T-cell (primary cell): ENCODE results near the gene APOBEC3H. TPM values are rescaled to one million over a fixed set of nuclear protein-coding genes. Genes with fewer than 3 reads are reported as not detected.
"Not testable (repeated sequence)": the region's sequence is repeated elsewhere in the genome, so short reads cannot be mapped to it uniquely, and the experiment has no call there.

Experiments
- ATAC-seq, 4 experiments: fragments of 200-7000 bp in 3 of 4; fragments of 150-1000 bp in 1 of 4; cut with Tn5 transposase; replicated peaks in 1 of 4; 1 replicate in 3 of 4; 2 replicates in 1 of 4; pipeline ENCODE4 v1.10.0; 2021; ENCODE audit warnings: moderate library complexity in 3 of 4, mild to moderate bottlenecking in 2 of 4, moderate number of reproducible peaks in 1 of 4
- CTCF ChIA-PET, 2 donors: fragments of 300-600 bp; sonication (Branson Sonifier 250); formaldehyde crosslinking; loops; one replicate each; lab custom pipeline; 2022; ENCODE audit warnings: antibody characterized with exemption in 2 of 2; lab: Charles Lee
- POLR2A ChIA-PET, 2 donors: fragments of 300-600 bp; sonication (Branson Sonifier 250); formaldehyde crosslinking; loops; one replicate each; lab custom pipeline; 2022; ENCODE audit warnings: antibody characterized with exemption in 2 of 2; lab: Charles Lee
- DNase-seq, 35 experiments: peaks; one replicate each; pipeline versions ENCODE4 v3.0.0 to v3.0.0-alpha.2; 2013 to 2023
- H3K27ac ChIP-seq: one replicate; pipeline ENCODE4 v1.5.1; 2013; ENCODE audit warnings: low read length
- H3K27me3 ChIP-seq, 2 experiments: replicated peaks in 1 of 2; 1 replicate in 1 of 2; 2 replicates in 1 of 2; pipeline versions ENCODE4 v1.6.1 to v1.7.0; 2013; ENCODE audit warnings: low read length in 1 of 2, mixed read lengths in 1 of 2; ENCODE audit not compliant: control insufficient read depth in 2 of 2, insufficient read depth in 2 of 2; ENCODE audit errors: extremely low read depth in 1 of 2
- H3K36me3 ChIP-seq, 2 donors: 1 replicate in 1 of 2; 2 replicates in 1 of 2; pipeline versions ENCODE4 v1.6.1 to v1.7.0; 2013; ENCODE audit warnings: low read length in 1 of 2; ENCODE audit not compliant: control insufficient read depth in 2 of 2, insufficient read depth in 1 of 2; ENCODE audit errors: extremely low read depth in 1 of 2
- H3K4me1 ChIP-seq, 2 experiments: 1 replicate in 1 of 2; 2 replicates in 1 of 2; pipeline versions ENCODE4 v1.6.1 to v1.7.0; 2013; ENCODE audit warnings: low read length in 2 of 2, mixed read lengths in 1 of 2; ENCODE audit not compliant: insufficient read depth in 2 of 2, control insufficient read depth in 1 of 2; ENCODE audit errors: extremely low read depth in 1 of 2
- H3K4me3 ChIP-seq, 2 donors: 1 replicate in 1 of 2; 2 replicates in 1 of 2; pipeline versions ENCODE4 v1.5.1 to v1.7.0; 2013; ENCODE audit warnings: mild to moderate bottlenecking in 2 of 2, low read length in 1 of 2, moderate library complexity in 1 of 2; ENCODE audit not compliant: control insufficient read depth in 1 of 2; ENCODE audit errors: extremely low read depth in 1 of 2
- H3K9me3 ChIP-seq: 2 replicates; pipeline ENCODE4 v1.7.0; 2013
- H3K27ac Mint-ChIP-seq, 2 donors: one replicate each; pipeline ENCODE4 v1.8.0; 2020 to 2021; ENCODE audit warnings: mild to moderate bottlenecking in 2 of 2, mixed read lengths in 2 of 2
- H3K27me3 Mint-ChIP-seq, 2 donors: one replicate each; pipeline ENCODE4 v1.8.0; 2021 to 2022; ENCODE audit warnings: mixed read lengths in 2 of 2
- H3K36me3 Mint-ChIP-seq: one replicate; pipeline ENCODE4 v1.8.0; 2021; ENCODE audit warnings: mixed read lengths
- H3K4me1 Mint-ChIP-seq, 3 donors: one replicate each; pipeline ENCODE4 v1.8.0; 2020 to 2022; ENCODE audit warnings: mixed read lengths in 3 of 3, mild to moderate bottlenecking in 1 of 3
- H3K4me3 Mint-ChIP-seq, 3 donors: one replicate each; pipeline ENCODE4 v1.8.0; 2020 to 2022; ENCODE audit warnings: mild to moderate bottlenecking in 3 of 3, mixed read lengths in 3 of 3, moderate library complexity in 3 of 3
- H3K9me3 Mint-ChIP-seq, 3 donors: one replicate each; pipeline ENCODE4 v1.8.0; 2020 to 2022; ENCODE audit warnings: mixed read lengths in 3 of 3
- WGBS: methylation state at CpG from one replicate; pipeline ENCODE4 v1.1.5; 2013; ENCODE audit warnings: missing lambda C conversion rate; ENCODE audit not compliant: insufficient coverage; 5-methylcytosine and 5-hydroxymethylcytosine counted together
- total RNA-seq, 35 experiments: library from RNA in 6 of 35; stranded (reverse) in 6 of 35; fragments of 120-200 nt in 1 of 35; gene quantifications; one replicate each; pipeline versions ENCODE4 v1.2.1 to v1.2.4 and lab custom pipeline; 2013 to 2026

APOBEC3H gene
- total RNA-seq, 5 donors from 2014 or later (not counting 1 experiment from before 2014, with no cell fraction given), result 1.1 to 6.9 (median 6.1) TPM

- ATAC-seq, H3K27ac ChIP-seq, H3K27me3 Mint-ChIP-seq, H3K4me3 ChIP-seq, H3K9me3 ChIP-seq, H3K4me3 Mint-ChIP-seq, CTCF ChIA-PET, H3K9me3 Mint-ChIP-seq, H3K36me3 ChIP-seq, H3K36me3 Mint-ChIP-seq, DNase-seq, H3K27me3 ChIP-seq: not testable (repeated sequence)
- POLR2A ChIA-PET, result interaction anchor here in 1 of 2 donors (0.6 kb wide), 1 partner anchor 225 kb away, joined by 3 read pairs; no protein-coding TSS in a partner anchor
- Mint-ChIP-seq H3K27ac (peak overlapping the region in 1 of 2 donors; percentile 77), H3K4me1 (peaks cover 0 to 12% (median 3%) of the 10 kb centered on the region in 3 donors)
- H3K4me1 ChIP-seq, result peaks cover 0 to 11% of the 10 kb centered on the region in 2 experiments
- 82% methylated on average over 7 of the region's 8 CpGs for WGBS
Measured at GRCh38 chr22:39063904-39064303, 33.1 kb upstream of the APOBEC3H start.

GRCh38 chr22:39066442-39067276 is 30.4 kb upstream of the APOBEC3H start:
- 88% methylated on average over 8 of the region's 9 CpGs for WGBS
- H3K4me1 ChIP-seq, result peaks cover 0 to 11% of the 10 kb centered on the region in 2 experiments
- H3K27ac ChIP-seq, result peak overlapping the region; percentile 53
- H3K27ac Mint-ChIP-seq, ATAC-seq, POLR2A ChIA-PET, H3K4me3 Mint-ChIP-seq, H3K36me3 Mint-ChIP-seq, DNase-seq, H3K9me3 ChIP-seq, H3K9me3 Mint-ChIP-seq, H3K4me3 ChIP-seq, H3K27me3 Mint-ChIP-seq, CTCF ChIA-PET, H3K36me3 ChIP-seq, H3K27me3 ChIP-seq: not testable (repeated sequence)
- peaks cover 0 to 12% (median 3%) of the 10 kb centered on the region in 3 donors for H3K4me1 Mint-ChIP-seq

- Mint-ChIP-seq H3K27me3 (no peaks in the 10 kb centered on the region), H3K4me1 (peaks cover 0 to 16% (median 3%) of the 10 kb centered on the region in 3 donors), H3K9me3 (no peaks in the 10 kb centered on the region), H3K36me3 (no peaks in the 10 kb centered on the region), H3K4me3 (no peak overlapping the region), H3K27ac (no peak overlapping the region)
- ATAC-seq, result no peak
- 78% methylated on average over 10 of the region's 13 CpGs for WGBS
- no peaks in the 10 kb centered on the region for H3K27me3 ChIP-seq
- no peak for DNase-seq
- H3K4me1 ChIP-seq, result peaks cover 0 to 11% of the 10 kb centered on the region in 2 experiments
- no peak overlapping the region for H3K4me3 ChIP-seq
- H3K9me3 ChIP-seq, result no peaks in the 10 kb centered on the region
- no peaks in the 10 kb centered on the region for H3K36me3 ChIP-seq
- ChIA-PET POLR2A (no interaction called here), CTCF (no interaction called here)
- H3K27ac ChIP-seq, result no peak overlapping the region
Measured at GRCh38 chr22:39068033-39068785, 28.8 kb upstream of the APOBEC3H start.

GRCh38 chr22:39070186-39070585 is 26.9 kb upstream of the APOBEC3H start:
- H3K27ac ChIP-seq, result no peak overlapping the region
- no peak overlapping the region for H3K4me3 ChIP-seq
- no peak for DNase-seq
- H3K4me3 Mint-ChIP-seq, result no peak overlapping the region
- peaks cover 0 to 11% of the 10 kb centered on the region in 2 experiments for H3K4me1 ChIP-seq
- no peaks in the 10 kb centered on the region for H3K27me3 ChIP-seq
- H3K27ac Mint-ChIP-seq, result no peak overlapping the region
- ChIA-PET POLR2A (interaction anchor here in 1 of 2 donors (0.6 kb wide), 1 partner anchor 456 kb away, joined by 3 read pairs; no protein-coding TSS in a partner anchor), CTCF (interaction anchor here in 1 of 2 donors (0.6 kb wide), 1 partner anchor 17 kb away, joined by 3 read pairs; no protein-coding TSS in a partner anchor)
- ATAC-seq, result no peak
- 92% methylated on average over 3 of the region's 7 CpGs for WGBS
- no peaks in the 10 kb centered on the region for H3K9me3 Mint-ChIP-seq
- H3K36me3 ChIP-seq, result no peaks in the 10 kb centered on the region
- H3K27me3 Mint-ChIP-seq, result no peaks in the 10 kb centered on the region
- H3K4me1 Mint-ChIP-seq, result peaks cover 0 to 21% (median 4%) of the 10 kb centered on the region in 3 donors
- H3K9me3 ChIP-seq, result no peaks in the 10 kb centered on the region
- H3K36me3 Mint-ChIP-seq, result no peaks in the 10 kb centered on the region

- H3K9me3 Mint-ChIP-seq, H3K4me3 ChIP-seq, H3K36me3 Mint-ChIP-seq, H3K27ac ChIP-seq, CTCF ChIA-PET, POLR2A ChIA-PET, DNase-seq, H3K27ac Mint-ChIP-seq, H3K27me3 ChIP-seq, H3K27me3 Mint-ChIP-seq, H3K4me3 Mint-ChIP-seq, H3K36me3 ChIP-seq, ATAC-seq, H3K9me3 ChIP-seq: not testable (repeated sequence)
- WGBS, result no CpG with 5 or more reads among the region's 7 CpGs
- peaks cover 8 to 27% (median 14%) of the 10 kb centered on the region in 3 donors for H3K4me1 Mint-ChIP-seq
- peaks cover 0 to 10% of the 10 kb centered on the region in 2 experiments for H3K4me1 ChIP-seq
Measured at GRCh38 chr22:39072581-39072981, 24.5 kb upstream of the APOBEC3H start.

- H3K27me3 Mint-ChIP-seq, result no peaks in the 10 kb centered on the region
- Histone ChIP-seq H3K9me3 (no peaks in the 10 kb centered on the region), H3K36me3 (peaks cover 0 to under 1% of the 10 kb centered on the region in 2 donors), H3K4me3 (no peak overlapping the region), H3K4me1 (peaks cover 4 to 23% of the 10 kb centered on the region in 2 experiments), H3K27me3 (no peaks in the 10 kb centered on the region), H3K27ac (no peak overlapping the region)
- H3K27ac Mint-ChIP-seq, result peak overlapping the region; percentile 16 to 52
- H3K9me3 Mint-ChIP-seq, result no peaks in the 10 kb centered on the region
- CTCF ChIA-PET, result no interaction called here
- DNase-seq, result no peak
- POLR2A ChIA-PET, result interaction anchor here (0.6 to 1.1 kb wide), 2 partner anchors 21 to 450 kb away, joined by 3 to 9 read pairs; no protein-coding TSS in a partner anchor
- ATAC-seq, result no peak
- WGBS, result no CpG with 5 or more reads among the region's 2 CpGs
- H3K4me3 Mint-ChIP-seq, result no peak overlapping the region
- H3K36me3 Mint-ChIP-seq, result no peaks in the 10 kb centered on the region
- peaks cover 17 to 39% (median 27%) of the 10 kb centered on the region in 3 donors for H3K4me1 Mint-ChIP-seq
Measured at GRCh38 chr22:39073981-39074380, 23.1 kb upstream of the APOBEC3H start.
